Skin of body (tissue), 2 donors: ENCODE measurements around the gene SUSD3. TPM values are rescaled to one million over a fixed set of nuclear protein-coding genes. Genes with fewer than 3 reads are reported as not detected.
"Not testable (repeated sequence)": the region's sequence is repeated elsewhere in the genome, so short reads cannot be mapped to it uniquely, and the experiment has no call there.

Experiments used
- DNase-seq: peaks from one replicate; lab custom pipeline; 2025; lab: John Stamatoyannopoulos, UW
- total RNA-seq: library from RNA; depleted of rRNA; stranded (reverse); fragments of >200 nt; gene quantifications from one replicate; pipeline ENCODE4 v1.2.3, GENCODE V29; 2014

The SUSD3 gene
- total RNA-seq: 3.0 TPM

- DNase-seq: no peak
Observed at GRCh38 chr9:93058355-93059010, at the start of gene SUSD3. Gene SUSD3 (plus strand): TSS chr9:93058701. CDS start chr9:93058743, 42 bp downstream.

- DNase-seq: no peak
Observed at GRCh38 chr9:93009337-93010015, 49.0 kb upstream of the SUSD3 start.

GRCh38 chr9:93010056-93010455, 48.4 kb upstream of the SUSD3 start:
- DNase-seq: no peak

GRCh38 chr9:93010704-93011103, 47.8 kb upstream of the SUSD3 start:
- DNase-seq: no peak

- DNase-seq: no peak
Observed at GRCh38 chr9:93011114-93011513, 47.4 kb upstream of the SUSD3 start.

- DNase-seq: no peak
Observed at GRCh38 chr9:93012963-93013855, 45.3 kb upstream of the SUSD3 start.

- no peak for DNase-seq
Observed at GRCh38 chr9:93013856-93014582, 44.5 kb upstream of the SUSD3 start.

- DNase-seq: not testable (repeated sequence)
Observed at GRCh38 chr9:93015190-93015589, 43.3 kb upstream of the SUSD3 start.

GRCh38 chr9:93017621-93018020, 40.9 kb upstream of the SUSD3 start:
- no peak for DNase-seq

GRCh38 chr9:93020151-93020550, 38.4 kb upstream of the SUSD3 start:
- DNase-seq: no peak

GRCh38 chr9:93020771-93021670, 37.5 kb upstream of the SUSD3 start:
- DNase-seq: no peak

- no peak for DNase-seq
Observed at GRCh38 chr9:93022066-93022465, 36.4 kb upstream of the SUSD3 start.

- no peak for DNase-seq
Observed at GRCh38 chr9:93022721-93023520, 35.6 kb upstream of the SUSD3 start.

GRCh38 chr9:93023521-93023815, 35.0 kb upstream of the SUSD3 start:
- DNase-seq: no peak

GRCh38 chr9:93024646-93024910, 33.9 kb upstream of the SUSD3 start:
- DNase-seq: no peak

- DNase-seq: no peak
Observed at GRCh38 chr9:93024986-93025630, 33.4 kb upstream of the SUSD3 start.

GRCh38 chr9:93025736-93026135, 32.8 kb upstream of the SUSD3 start:
- no peak for DNase-seq

GRCh38 chr9:93026640-93027039, 31.9 kb upstream of the SUSD3 start:
- DNase-seq: no peak

- DNase-seq: no peak
Observed at GRCh38 chr9:93027750-93028149, 30.8 kb upstream of the SUSD3 start.
